GM12801 (cell line): Measurements from ENCODE around the gene LGALS1.

Experiments
- TF ChIP-seq, protein P1 (sequence below): IDR thresholded peaks from one replicate; pipeline ENCODE4 v1.5.1; 2011; ENCODE audit warnings: control low read depth; ENCODE audit not compliant: insufficient read length; ENCODE audit errors: extremely low read depth

LGALS1 gene

DNA sequence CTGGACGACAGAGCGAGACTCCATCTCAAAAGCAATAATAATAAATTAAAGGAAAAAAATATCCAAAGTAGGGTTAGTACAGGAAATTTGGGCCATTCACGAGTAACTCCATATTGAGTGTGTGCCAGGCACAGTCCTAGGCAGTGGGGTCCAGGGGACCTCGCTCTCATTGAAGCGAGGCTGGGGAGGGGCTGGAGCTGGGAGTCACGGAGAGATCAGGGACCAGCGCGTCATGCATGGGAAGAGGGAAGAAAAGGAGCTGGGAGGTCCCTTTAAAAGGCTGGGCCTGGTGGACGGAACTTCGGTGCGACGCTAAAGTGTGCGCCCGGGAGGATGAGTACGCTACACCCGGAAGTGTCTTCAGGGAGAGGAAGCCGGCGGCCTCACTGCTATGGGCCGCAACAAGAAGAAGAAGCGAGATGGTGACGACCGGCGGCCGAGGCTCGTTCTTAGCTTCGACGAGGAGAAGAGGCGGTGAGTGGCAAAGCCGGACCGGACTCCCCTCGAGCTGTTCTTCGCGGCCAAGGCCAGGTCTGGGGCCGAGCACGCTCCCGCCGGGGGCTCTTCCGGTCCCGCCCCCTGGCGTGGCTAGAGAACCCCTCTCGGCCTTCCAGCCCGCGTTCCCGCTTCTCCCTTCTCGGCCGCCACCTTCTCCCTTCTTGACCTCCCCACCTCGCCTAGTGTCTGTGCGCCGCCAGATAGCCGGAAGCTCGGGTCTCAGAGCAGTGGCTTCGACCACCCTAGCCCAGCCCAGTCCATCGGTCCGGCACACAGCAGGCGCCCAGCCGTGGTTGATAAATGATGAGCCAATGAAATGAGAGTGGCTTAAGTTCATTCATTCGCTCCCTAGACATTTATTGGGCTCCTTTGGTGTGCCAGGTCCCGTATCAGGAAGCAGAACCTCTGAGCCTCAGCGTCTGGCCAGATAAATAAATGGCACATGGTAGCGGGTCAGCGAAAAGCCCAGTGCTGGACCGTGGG is 10.9 kb downstream of the LGALS1 start, which contains the start of gene NOL12:
Gene NOL12 (plus strand): TSS at position 342 of the 981 bp plus-strand sequence. CDS start 50 bp downstream, at position 392.
- TF ChIP-seq, protein P1, sequence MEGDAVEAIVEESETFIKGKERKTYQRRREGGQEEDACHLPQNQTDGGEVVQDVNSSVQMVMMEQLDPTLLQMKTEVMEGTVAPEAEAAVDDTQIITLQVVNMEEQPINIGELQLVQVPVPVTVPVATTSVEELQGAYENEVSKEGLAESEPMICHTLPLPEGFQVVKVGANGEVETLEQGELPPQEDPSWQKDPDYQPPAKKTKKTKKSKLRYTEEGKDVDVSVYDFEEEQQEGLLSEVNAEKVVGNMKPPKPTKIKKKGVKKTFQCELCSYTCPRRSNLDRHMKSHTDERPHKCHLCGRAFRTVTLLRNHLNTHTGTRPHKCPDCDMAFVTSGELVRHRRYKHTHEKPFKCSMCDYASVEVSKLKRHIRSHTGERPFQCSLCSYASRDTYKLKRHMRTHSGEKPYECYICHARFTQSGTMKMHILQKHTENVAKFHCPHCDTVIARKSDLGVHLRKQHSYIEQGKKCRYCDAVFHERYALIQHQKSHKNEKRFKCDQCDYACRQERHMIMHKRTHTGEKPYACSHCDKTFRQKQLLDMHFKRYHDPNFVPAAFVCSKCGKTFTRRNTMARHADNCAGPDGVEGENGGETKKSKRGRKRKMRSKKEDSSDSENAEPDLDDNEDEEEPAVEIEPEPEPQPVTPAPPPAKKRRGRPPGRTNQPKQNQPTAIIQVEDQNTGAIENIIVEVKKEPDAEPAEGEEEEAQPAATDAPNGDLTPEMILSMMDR, result no peak

DNA sequence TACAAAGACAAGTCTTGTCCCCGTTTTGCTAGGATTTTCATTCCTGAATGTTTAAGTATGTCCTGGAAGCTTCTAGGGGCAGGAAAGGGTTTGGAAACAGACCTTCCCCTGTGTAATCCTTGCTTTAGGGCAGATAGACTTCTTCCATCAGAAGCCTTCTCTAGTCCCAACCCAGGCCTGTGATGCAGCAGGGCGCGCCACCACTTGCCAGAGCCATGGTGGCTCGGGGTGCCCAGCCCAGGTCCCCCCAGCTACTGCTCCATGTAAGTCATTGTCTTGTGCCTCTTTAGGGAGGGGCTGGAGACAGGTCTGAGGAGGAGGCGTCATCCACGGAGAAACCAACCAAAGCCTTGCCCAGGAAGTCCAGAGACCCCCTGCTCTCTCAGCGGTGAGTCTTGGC is 15.0 kb downstream of the LGALS1 start:
- TF ChIP-seq, protein P1, result no peak

DNA sequence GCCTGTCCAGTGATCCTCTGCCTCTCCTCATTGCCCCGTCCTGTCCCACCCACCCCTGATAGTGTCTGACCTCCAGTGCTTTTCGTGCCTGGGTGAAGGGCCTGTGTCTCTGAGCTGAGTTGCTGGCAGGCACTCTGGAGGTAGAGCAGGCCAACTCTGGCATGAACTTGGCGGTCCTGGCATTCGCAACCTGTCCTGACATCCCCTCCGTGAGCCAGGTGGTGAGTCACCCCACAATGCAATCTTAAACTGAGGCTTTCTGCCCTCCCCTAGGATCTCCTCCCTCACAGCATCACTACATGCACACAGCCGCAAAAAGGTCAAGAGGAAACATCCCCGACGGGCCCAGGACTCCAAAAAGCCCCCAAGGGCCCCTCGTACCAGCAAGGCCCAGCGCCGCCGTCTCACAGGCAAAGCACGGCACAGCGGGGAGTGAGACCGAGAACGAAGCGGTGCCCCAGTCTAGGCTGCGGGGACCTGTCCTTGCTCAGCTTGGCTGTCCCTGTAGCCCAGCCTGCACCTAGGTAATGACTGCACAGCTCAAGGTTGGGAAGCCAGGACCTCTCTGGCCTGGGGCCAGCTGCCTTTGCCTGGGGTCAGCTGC is 15.6 kb downstream of the LGALS1 start:
- TF ChIP-seq, protein P1, result no peak

DNA sequence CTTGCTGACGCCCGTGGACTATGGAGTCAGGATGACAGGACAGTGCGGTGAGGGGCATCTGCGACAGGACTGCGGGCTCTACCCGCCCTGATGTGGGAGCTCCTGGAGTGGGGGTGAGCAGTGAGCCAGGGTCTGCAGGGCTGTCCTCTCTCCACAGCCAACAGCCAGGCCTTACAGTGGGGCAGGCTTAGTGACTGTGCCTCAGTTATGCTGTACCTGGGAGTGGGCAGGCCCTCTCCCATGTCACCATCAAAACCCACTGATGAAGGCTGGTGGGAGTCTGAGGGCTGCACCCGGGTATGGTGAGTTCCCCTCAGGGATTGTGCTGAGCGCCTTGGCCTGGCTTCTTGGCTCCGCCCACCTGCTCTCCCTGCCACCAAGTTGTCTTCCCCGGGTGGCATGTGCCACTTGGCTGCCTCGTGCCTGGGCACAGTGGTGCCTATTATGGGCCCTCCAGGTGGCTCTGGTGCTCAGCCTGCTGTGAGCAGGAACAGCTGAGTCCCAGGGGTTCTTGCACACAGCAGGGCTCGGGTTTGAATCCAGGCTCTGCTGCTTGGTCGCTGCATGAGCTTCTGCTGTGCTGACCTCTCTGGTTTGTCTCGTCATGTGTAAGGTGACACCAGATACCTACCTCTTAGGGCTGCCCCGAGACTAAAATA is 17.3 kb downstream of the LGALS1 start:
- TF ChIP-seq, protein P1, result no peak

DNA sequence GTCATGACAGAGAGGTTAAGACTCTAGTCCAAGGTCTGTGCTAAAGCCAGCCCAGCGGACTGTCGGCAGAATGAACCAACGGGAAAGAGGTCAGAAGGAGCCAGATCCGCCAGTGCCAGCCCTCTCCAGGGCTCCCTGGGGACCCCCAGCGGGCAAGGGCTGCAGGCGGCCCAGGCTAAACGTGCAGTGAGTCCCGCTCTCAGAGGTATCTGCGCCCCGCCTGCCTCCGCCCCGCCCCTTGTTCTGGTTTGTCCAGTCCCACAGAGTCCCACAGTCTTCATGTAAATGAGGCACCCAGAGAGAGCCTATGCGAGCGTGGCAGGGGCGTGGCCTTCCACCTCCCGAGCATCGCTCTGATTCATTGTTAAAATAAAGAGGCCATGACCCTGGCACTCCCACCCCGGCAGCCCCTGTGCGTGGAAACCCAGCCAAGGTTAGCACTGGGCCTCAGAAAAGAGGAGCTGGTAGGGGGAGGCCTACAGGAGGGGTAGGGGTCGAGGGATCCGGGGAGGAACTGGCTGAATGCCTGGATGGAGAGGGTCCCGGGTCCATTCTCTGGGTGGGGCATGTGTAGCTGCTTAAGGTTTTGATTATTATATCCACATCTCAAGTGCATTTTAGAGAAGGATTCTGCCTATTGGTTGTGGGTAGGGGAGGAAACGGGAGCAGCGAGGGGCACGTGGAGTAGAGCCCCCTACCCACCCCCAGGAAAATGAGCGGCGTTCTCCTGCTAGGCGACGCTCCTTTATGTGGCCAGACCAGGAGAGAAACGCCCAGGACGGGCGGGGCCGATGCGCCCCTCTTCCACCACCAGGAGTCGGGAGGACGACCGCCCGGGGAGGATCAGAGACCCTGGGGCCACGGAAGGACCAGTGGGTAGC is 21.5 kb downstream of the LGALS1 start, which contains the start of gene TRIOBP:
Gene TRIOBP (plus strand): TSS at position 392 of the 881 bp plus-strand sequence. CDS start 4,318 bp downstream, outside the sequence.
- TF ChIP-seq, protein P1, result no peak

DNA sequence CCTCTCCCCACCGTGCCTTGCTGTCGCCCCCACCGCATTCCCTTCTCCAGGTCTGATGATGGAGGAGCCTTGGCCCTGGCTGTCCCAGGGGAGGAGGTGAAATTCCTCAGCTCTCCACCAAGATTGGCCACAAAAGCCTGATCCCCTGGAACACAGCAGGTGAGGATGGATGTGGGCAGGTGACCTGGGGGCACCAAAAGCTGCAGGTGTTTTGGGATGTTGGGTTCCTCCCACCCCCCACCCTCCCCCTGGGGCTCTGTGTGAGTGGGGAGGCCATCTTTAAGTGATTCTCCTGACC is 22.1 kb downstream of the LGALS1 start:
- TF ChIP-seq, protein P1, result no peak
